Astrocyte (in vitro differentiated cells and primary cell): Measurements from ENCODE around the gene MTMR6. TPM values are rescaled to one million over a fixed set of nuclear protein-coding genes. Genes with fewer than 3 reads are reported as not detected.

ENCODE experiments used
- DNase-seq: peaks from one replicate; pipeline ENCODE4 v3.0.0-alpha.2; 2010; ENCODE audit warnings: low read depth
- FAIRE-seq: peaks from 2 replicates; lab custom pipeline; 2011; peaks lifted over from hg19 to GRCh38; lab: Jason Lieb, UNC
- H2AFZ ChIP-seq: 2 replicates; pipeline ENCODE4 v1.6.0; 2012; ENCODE audit warnings: low read depth, low read length, inconsistent platforms
- H3K27ac ChIP-seq: 2 replicates; pipeline ENCODE4 v1.5.1; 2011; ENCODE audit warnings: low read depth, low read length, inconsistent platforms
- H3K27me3 ChIP-seq: 2 replicates; pipeline ENCODE4 v1.6.0; 2011; ENCODE audit warnings: low read length, inconsistent platforms; ENCODE audit not compliant: insufficient read depth
- H3K36me3 ChIP-seq: 2 replicates; pipeline ENCODE4 v1.5.1; 2011; ENCODE audit warnings: low read length, inconsistent platforms; ENCODE audit not compliant: insufficient read depth
- H3K4me1 ChIP-seq: 2 replicates; pipeline ENCODE4 v1.5.1; 2011; ENCODE audit warnings: low read length, inconsistent platforms; ENCODE audit not compliant: insufficient read depth
- H3K4me2 ChIP-seq: 2 replicates; pipeline ENCODE4 v1.6.0; 2012; ENCODE audit warnings: low read length, inconsistent platforms
- H3K4me3 ChIP-seq: 2 replicates; pipeline ENCODE4 v1.5.1; 2011; ENCODE audit warnings: low read depth, mild to moderate bottlenecking, low read length, inconsistent platforms; ENCODE audit not compliant: insufficient read depth
- H3K79me2 ChIP-seq: 2 replicates; pipeline ENCODE4 v1.6.0; 2012; ENCODE audit warnings: mild to moderate bottlenecking, low read length, inconsistent platforms; ENCODE audit not compliant: insufficient read depth
- H3K9ac ChIP-seq: 2 replicates; pipeline ENCODE4 v1.6.0; 2012; ENCODE audit warnings: mild to moderate bottlenecking, low read length, inconsistent platforms
- H3K9me3 ChIP-seq: 2 replicates; pipeline ENCODE4 v1.5.1; 2012; ENCODE audit warnings: low read depth, mild to moderate bottlenecking, low read length, inconsistent platforms; ENCODE audit not compliant: insufficient read depth
- H4K20me1 ChIP-seq: 2 replicates; pipeline ENCODE4 v1.6.0; 2012; ENCODE audit warnings: low read length, inconsistent platforms; ENCODE audit not compliant: insufficient read depth
- H3K27ac Mint-ChIP-seq: one replicate; pipeline ENCODE4 v1.8.0; 2021; ENCODE audit warnings: mild to moderate bottlenecking, mixed read lengths; ENCODE audit not compliant: unreplicated experiment
- H3K27me3 Mint-ChIP-seq: one replicate; pipeline ENCODE4 v1.8.0; 2021; ENCODE audit warnings: low read depth, mixed read lengths; ENCODE audit not compliant: unreplicated experiment
- H3K36me3 Mint-ChIP-seq: one replicate; pipeline ENCODE4 v1.8.0; 2021; ENCODE audit warnings: low read depth, mixed read lengths; ENCODE audit not compliant: unreplicated experiment
- H3K4me1 Mint-ChIP-seq: one replicate; pipeline ENCODE4 v1.8.0; 2021; ENCODE audit warnings: low read depth, mixed read lengths; ENCODE audit not compliant: unreplicated experiment
- H3K4me3 Mint-ChIP-seq: one replicate; pipeline ENCODE4 v1.8.0; 2021; ENCODE audit warnings: mild to moderate bottlenecking, moderate library complexity, mixed read lengths; ENCODE audit not compliant: unreplicated experiment
- H3K9me3 Mint-ChIP-seq: one replicate; pipeline ENCODE4 v1.8.0; 2021; ENCODE audit warnings: mild to moderate bottlenecking, mixed read lengths; ENCODE audit not compliant: unreplicated experiment
- CTCF ChIP-seq: IDR thresholded peaks from 2 replicates; pipeline ENCODE4 v1.5.1; 2011; ENCODE audit warnings: low read depth, mild to moderate bottlenecking, inconsistent platforms, low read length, moderate library complexity; ENCODE audit not compliant: insufficient read depth
- EZH2 ChIP-seq: IDR thresholded peaks from 2 replicates; pipeline ENCODE4 v1.6.1; 2012; ENCODE audit warnings: mild to moderate bottlenecking, low read length, inconsistent platforms; ENCODE audit not compliant: insufficient read depth
- total RNA-seq: library from RNA; stranded (reverse); gene quantifications from 2 replicates; pipeline ENCODE4 v1.2.1, GENCODE V29; 2021

MTMR6 gene
- total RNA-seq, 1 donor from 2014 or later, result 18.5 TPM

GRCh38 chr13:25203127-25203740 lies 84.1 kb downstream of the MTMR6 start:
- no peaks in the 10 kb centered on the region for H3K9me3 ChIP-seq
- no peaks in the 10 kb centered on the region for H4K20me1 ChIP-seq
- peaks cover 30% of the 10 kb centered on the region for H3K27me3 Mint-ChIP-seq
- peaks cover 12% of the 10 kb centered on the region for H3K4me1 Mint-ChIP-seq
- H3K36me3 Mint-ChIP-seq, result no peaks in the 10 kb centered on the region
- H3K36me3 ChIP-seq, result no peaks in the 10 kb centered on the region
- H3K9me3 Mint-ChIP-seq, result peaks cover 3% of the 10 kb centered on the region
- H3K27ac Mint-ChIP-seq, result peak overlapping the region; percentile 58
- peaks cover 3% of the 10 kb centered on the region for H3K27me3 ChIP-seq
- H3K79me2 ChIP-seq, result no peaks in the 10 kb centered on the region
- no peak overlapping the region for H3K4me3 Mint-ChIP-seq
- H3K4me3 ChIP-seq, result no peak overlapping the region
- no peak overlapping the region for H3K9ac ChIP-seq
- peaks cover 3% of the 10 kb centered on the region for H3K4me1 ChIP-seq
- TF ChIP-seq EZH2 (no peak), CTCF (no peak)
- FAIRE-seq (no peak), DNase-seq (no peak)
- H2AFZ ChIP-seq, result no peak overlapping the region
- H3K27ac ChIP-seq, result no peak overlapping the region
- H3K4me2 ChIP-seq, result peak overlapping the region; percentile 20

- FAIRE-seq (no peak), DNase-seq (peak; percentile 50)
- H3K4me1 Mint-ChIP-seq, result peaks cover 12% of the 10 kb centered on the region
- Histone ChIP-seq H3K4me2 (no peak overlapping the region), H3K27ac (peak overlapping the region; percentile 33), H3K9me3 (no peaks in the 10 kb centered on the region), H3K4me3 (no peak overlapping the region), H4K20me1 (no peaks in the 10 kb centered on the region), H3K9ac (no peak overlapping the region), H3K27me3 (no peaks in the 10 kb centered on the region), H3K4me1 (peaks cover 3% of the 10 kb centered on the region), H3K79me2 (no peaks in the 10 kb centered on the region), H2AFZ (no peak overlapping the region), H3K36me3 (no peaks in the 10 kb centered on the region)
- peaks cover 9% of the 10 kb centered on the region for H3K9me3 Mint-ChIP-seq
- no peak overlapping the region for H3K4me3 Mint-ChIP-seq
- TF ChIP-seq CTCF (no peak), EZH2 (no peak)
- H3K27ac Mint-ChIP-seq, result no peak overlapping the region
- H3K27me3 Mint-ChIP-seq, result peaks cover 20% of the 10 kb centered on the region
- H3K36me3 Mint-ChIP-seq, result no peaks in the 10 kb centered on the region
These were observed 86.5 kb downstream of the MTMR6 start for GRCh38 chr13:25200783-25201182.

- Mint-ChIP-seq H3K27me3 (peaks cover 12% of the 10 kb centered on the region), H3K27ac (no peak overlapping the region), H3K9me3 (peaks cover 9% of the 10 kb centered on the region), H3K4me3 (no peak overlapping the region), H3K36me3 (no peaks in the 10 kb centered on the region), H3K4me1 (peaks cover 12% of the 10 kb centered on the region)
- DNase-seq (no peak), FAIRE-seq (no peak)
- H3K4me3 ChIP-seq, result no peak overlapping the region
- H3K36me3 ChIP-seq, result no peaks in the 10 kb centered on the region
- H4K20me1 ChIP-seq, result no peaks in the 10 kb centered on the region
- no peaks in the 10 kb centered on the region for H3K79me2 ChIP-seq
- no peaks in the 10 kb centered on the region for H3K9me3 ChIP-seq
- H3K9ac ChIP-seq, result no peak overlapping the region
- H3K27ac ChIP-seq, result no peak overlapping the region
- H3K4me1 ChIP-seq, result peaks cover 3% of the 10 kb centered on the region
- no peak overlapping the region for H3K4me2 ChIP-seq
- no peak overlapping the region for H2AFZ ChIP-seq
- no peak for TF ChIP-seq CTCF
- no peak for TF ChIP-seq EZH2
- no peaks in the 10 kb centered on the region for H3K27me3 ChIP-seq
These were observed 88.6 kb downstream of the MTMR6 start for GRCh38 chr13:25198647-25199046.
